Kidney glomerular epithelial cell (primary cell): ENCODE measurements around the gene ARMC9.
"Not testable (repeated sequence)": the region's sequence is repeated elsewhere in the genome, so short reads cannot be mapped to it uniquely, and the experiment has no call there.

Source experiments
- DNase-seq: peaks from one replicate; lab custom pipeline; 2025; lab: John Stamatoyannopoulos, UW

ARMC9 gene

DNA sequence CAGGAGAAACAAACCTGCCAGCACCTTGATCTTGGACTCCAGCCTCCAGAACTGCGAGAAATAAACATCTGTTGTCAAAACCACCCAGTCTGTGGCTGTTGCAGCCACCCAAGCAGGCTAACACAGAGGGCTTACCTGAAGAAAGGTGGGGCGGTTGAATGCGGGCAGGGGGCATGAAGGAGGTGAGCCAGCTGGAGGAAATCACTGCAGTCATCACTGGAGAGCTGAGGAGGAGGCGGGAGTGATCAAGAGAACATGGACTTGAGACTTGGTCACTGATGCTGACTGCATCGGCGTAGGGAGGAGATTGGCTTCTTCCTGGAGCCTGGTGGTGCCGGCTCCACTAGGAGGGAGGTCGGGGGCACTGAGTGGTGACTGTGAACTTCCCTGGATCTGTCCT is 14.6 kb upstream of the ARMC9 start:
- no peak for DNase-seq

DNA sequence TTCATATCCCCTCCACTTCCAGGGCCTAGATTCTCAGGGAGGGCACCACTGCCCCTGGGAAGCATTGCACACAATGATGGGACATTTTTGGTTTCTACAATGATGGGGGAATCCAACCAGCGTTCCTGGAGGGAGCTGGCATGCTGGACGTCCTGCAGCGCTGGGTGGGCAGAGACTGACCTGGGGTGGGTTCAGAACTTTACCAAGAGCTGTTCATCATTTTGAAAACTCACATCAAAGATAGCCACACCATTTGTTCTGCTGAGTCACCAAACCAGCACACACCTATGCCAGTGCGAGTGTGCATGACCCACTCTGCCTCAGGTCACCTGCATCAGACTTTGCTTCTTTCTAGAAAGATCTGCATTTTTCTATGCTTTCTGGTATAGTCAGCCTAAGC is 14.1 kb upstream of the ARMC9 start:
- no peak for DNase-seq

DNA sequence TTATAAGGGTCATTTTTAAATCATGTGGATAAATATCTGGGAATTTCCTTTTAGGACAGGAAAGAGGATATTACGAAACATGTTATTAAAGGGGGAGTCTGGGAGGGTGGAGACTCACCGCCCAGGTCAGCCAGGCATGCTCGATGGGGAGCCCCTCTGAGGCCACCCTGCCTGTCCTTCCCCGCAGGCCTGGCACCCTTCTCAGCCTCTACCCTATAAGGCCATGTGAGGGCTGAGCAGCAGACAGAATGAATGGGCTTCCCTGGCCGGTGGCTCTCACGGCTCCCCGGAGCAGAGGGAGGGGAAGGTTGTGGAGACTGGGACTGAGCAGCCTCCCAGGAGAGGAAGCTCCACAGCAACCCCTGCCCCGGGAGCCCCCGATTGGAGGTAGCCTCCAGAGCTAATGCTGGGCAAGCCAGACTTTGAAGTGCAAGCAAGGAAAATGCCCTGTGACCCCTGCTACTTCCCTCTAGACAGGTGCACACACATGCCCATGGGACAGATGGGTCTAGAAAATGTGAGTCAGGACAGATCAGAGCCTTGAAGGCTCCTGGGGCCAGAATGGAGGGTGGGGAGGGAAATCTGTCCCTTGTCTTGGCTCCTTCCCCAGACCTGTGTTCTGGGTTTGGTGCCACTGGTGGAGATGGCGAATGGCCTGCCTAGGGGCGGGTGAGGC is 13.2 kb upstream of the ARMC9 start:
- no peak for DNase-seq

DNA sequence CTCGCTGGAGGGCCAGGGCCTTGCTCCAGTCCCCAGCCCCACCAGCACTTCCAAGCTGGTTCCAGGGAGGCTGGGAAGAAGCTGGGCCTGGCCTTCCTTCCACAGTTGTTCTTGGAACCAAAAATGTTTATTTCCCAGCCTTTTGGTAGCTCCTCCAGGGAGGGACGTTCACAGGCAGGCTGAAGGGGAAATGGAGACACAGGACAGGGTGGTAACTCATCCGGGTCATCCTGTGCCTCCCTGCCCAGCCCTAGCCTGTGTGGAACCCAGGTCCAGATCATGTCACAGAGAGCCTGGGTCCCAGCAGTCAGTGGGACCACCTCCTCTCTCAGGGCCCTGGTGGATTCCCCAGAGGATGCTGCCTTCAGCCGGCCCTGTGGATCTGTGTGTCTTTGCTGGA is 12.5 kb upstream of the ARMC9 start:
- no peak for DNase-seq

DNA sequence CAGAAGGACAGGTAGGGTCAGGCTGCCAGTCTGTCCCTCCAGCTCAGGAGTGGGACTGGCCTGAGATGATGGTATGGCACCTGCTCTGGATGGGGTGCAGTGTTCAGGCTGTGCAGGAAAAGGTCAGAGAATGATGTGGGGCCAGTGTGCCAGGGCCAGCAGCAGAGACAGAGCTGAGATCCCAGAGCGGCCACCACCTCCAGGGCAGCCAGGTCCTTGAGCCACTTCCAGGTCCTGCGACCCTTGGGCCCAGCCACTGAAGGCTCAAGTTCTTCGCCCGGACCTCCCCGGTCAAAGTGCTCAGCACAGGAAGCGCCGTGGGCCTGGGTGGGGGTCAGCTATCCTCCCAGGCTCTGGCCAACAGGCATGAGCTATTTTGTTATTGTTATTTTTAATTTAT is 12.1 kb upstream of the ARMC9 start:
- no peak for DNase-seq

DNA sequence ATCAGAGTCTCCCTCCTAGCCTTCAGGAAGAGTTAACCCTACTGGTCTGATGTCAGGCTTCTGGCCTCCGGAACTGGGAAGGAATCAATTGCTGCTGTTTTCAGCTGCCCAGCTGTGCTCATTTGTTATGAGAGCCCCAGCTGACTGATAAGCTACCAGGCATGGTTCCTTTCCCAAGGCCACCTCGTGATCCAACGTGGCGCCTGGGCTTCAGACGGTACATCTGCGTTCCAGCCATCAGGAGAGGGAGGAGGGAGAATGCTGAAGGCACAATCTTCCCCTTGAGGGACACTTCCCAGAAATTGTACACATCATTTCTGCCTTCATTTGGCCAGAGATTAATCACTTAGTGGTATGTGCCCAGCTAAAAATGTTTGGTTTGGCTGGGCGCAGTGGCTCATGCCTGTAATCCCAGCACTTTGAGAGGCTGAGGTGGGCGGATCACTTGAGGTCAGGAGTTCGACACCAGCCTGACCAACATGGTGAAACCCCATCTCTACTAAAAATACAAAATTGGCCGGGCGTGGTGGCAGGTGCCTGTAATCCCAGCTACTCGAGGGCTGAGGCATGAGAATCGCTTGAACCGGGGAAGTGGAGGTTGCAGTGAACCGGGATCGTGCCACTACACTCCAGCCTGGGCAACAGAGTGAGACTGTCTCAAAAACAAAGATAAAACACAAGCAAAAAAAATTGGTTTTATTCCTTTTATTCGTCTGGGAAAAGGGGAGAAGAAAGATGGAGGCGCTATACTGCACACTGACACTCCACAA is 10.5 kb upstream of the ARMC9 start:
- no peak for DNase-seq

DNA sequence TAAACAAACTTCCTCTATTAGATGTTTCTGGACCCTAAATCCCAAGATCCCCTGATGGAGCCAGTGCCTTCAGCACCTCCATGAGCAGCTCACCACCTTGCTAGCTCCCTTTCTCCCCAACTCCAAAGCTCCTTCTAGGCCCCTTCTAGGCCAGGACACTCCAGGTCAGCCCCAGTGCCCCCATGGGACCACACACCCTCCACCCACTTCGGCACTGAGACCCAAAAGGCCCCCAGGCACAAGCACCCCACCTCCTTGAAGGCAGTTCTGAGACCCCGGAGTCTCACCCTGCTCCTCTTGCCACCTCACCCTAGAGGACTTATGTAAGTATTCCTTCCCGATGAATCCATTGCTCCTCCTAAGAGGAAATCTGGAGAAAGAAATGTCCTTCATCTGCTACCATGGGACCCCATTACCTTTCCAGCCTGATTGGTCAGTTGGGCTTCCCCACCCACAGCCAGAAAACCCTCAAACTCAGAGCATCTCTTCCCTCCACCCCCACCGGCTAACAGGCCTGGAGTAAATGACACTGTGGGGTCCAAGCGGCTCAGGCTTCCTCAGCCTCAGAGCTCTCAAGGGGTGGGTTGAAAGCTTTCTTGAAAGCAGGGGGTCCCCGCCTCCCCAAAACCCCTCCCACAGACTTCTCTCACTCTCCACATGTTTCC is 9.8 kb upstream of the ARMC9 start:
- DNase-seq, result no peak

DNA sequence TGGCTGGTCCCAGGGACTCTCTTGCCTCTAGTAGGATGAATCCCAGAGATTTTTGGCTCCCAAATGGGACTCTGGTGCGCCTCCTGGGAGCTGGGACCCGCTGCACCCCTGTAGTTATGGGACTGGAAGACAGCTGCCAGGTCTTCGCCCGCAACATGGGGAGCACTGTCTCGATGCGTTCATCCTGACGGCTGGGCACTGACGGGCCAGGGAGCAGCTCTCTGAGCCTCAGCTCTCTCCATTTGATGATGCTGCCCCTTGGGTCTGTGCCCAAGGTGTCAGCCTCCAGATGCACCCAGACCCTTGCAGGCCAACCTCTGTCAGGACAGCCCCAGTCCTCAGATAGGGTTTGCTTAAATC is 9.3 kb upstream of the ARMC9 start:
- DNase-seq, result no peak

DNA sequence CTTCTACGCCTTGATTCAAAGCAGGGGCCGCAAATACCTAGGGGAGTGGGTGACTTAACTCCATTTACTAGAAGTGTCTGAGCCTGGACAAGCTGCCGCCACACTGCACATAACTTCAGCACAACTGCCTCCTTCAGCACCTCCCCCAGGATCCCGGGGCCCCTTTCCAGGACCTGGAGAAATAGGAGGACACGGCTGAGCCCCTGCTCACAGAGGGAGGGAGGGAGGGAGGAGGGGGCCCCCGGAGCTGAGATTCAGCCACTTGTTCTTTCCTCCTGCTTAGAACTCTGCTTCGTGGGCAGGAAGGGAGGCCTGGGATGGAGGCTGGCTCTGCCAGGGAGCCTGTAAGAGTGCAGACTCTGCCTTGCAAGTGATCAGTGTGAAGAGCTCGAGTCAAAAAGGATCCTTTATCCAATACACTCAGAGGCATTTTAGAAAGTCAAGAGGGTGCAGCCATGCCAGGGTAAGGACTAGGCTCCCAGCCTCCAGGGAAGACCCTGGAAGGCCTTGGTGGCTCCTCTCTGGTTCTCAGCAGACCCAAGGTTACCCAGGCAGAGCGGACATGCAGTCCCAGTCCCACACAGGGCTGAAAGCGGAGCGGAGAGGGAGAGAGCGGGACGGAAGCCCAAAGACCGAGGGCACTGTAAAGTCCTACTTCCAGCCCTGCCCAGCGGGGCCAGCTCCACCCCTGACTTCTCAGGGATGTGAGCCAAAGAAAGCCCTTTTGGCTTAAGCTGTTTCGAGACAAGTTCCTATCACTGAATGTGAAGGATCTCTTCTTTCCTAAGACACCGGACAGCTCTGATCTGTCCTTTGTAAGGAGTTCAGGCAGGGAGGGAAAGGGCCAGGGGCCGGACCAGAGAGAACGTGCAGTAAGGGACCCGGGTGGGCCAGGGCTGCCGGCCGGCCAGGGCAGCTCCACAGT is 8.6 kb upstream of the ARMC9 start:
- no peak for DNase-seq

DNA sequence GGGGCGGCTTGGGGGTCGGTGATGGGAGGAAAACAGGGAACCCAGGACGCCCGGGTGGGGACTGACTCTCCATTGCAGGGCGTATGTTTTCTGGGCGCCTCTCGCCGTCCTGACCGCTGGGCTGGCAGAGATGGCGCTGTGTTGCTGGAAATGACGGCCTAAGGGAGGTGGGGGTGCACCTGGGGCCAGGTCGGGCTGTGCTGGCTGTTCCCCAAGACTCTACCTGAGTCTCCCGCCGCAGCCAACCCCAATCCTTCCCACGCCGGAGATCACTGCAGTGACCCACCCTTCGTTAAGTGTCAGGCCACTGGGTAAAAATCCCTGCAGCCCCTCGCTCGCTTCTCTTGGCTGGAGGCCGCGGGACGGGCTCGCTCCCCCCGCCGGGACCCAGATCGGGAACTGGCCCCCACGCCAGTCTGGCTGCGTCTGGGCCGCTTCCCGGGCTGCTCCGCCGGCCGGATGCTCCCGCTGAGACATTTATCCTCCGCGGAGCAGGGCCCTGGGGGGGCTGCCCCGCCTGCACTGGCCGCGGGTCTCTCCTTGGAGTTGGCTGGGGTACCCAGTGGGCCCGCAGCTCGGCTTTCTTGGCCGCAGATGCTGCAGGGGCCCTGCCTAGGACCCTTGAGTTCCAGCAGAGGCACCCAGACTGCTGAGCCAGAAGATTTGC is 7.8 kb upstream of the ARMC9 start:
- no peak for DNase-seq

DNA sequence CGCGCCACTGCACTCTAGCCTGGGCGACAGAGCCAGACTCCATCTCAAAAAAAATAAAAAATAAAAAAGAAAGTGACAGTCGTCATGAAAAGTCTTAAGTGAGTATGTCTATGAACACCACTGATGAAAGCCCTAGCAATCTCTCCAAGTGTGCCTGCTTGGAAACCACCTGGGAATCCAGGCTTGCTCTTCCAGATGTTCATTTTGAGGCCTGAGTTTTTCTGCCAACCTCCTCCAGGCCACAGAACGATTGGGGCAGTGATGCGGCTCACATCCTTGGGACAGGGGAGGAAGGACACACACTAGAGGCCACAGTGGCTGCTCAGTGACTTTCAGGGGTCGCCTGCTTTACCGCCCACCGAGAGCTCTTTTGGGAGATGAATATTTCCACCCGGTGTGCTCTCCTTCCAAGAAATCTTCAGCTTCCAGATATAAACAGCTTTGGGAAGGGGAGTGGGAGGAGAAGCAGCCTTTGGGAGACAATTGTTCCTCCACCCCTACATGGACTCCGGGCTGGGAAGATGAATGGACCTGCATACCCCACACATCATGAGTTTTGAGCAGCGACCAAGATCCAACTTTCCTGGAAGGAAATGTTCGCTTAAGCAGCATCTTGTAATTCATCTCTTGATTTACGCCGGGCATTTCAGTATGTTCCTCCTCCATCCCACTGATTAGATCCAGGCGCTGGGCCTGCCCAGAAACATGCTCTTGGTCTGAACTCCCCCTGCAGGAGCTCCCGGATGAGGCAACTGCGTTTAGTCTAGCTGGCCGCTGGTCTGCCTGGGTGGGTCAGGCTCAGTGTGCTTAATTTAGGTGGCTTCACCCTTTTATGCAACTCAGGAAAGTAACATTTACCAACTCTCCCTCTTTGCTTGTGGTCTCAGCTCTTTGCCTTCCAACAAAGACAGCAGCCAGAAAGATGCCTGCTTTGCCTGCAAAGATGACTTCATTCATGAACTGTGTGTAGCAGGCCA is 6.2 kb upstream of the ARMC9 start:
- peak; percentile 26 for DNase-seq

DNA sequence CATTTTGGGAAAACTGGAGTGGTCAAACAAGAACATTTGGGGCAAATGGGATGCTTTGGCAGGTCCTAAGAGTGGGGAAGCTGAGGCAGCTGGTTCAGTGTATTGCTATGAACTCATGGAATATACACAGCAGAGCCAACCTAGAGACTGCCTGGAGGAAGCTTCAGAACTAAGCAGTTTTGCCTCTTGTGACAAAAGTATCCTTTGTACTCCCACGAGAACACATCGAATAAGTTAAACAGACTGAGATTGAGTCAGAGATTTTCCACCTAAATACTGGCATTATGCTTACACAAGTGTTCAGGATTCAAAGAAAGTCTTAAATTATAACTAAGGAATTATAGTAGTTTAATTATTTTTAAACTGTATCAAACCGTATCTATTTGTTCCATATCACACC is 5.2 kb upstream of the ARMC9 start:
- no peak for DNase-seq

DNA sequence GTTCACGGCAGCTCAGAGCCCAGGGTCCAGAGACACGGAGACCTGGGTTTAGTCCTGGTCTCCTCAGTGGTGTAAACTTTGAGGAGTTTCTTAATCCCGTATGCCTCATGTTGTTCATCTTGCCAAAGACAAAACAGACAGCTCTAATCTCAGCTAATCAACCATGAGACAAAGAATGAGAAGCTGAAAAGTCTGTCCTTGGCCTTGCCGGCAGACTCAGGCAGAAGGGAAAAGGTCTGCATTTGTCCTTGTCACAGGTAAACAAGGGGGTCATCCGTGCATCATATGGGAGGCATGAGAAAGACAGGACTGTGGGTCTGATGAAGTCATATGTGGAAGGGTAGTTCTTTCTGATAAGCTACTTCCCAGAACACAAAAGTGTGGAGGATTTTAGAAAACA is 1.8 kb upstream of the ARMC9 start:
- DNase-seq, result no peak

DNA sequence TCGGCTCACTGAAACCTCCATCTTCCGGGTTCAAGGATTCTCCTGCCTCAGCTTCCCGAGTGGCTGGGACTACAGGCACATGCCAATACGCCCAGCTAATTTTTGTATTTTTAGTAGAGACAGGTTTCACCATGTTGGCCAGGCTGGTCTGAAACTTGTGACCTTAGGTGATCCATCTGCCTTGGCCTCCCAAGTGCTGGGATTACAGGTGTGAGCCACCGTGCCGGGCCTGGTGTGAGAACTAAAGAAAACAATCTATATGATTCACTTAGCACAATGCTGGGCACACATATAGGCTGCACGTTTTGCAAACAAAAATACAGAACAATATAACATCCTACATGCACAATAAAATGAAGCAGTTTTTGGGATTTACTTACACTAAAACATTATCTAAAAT is 1.2 kb upstream of the ARMC9 start:
- DNase-seq, result not testable (repeated sequence)

DNA sequence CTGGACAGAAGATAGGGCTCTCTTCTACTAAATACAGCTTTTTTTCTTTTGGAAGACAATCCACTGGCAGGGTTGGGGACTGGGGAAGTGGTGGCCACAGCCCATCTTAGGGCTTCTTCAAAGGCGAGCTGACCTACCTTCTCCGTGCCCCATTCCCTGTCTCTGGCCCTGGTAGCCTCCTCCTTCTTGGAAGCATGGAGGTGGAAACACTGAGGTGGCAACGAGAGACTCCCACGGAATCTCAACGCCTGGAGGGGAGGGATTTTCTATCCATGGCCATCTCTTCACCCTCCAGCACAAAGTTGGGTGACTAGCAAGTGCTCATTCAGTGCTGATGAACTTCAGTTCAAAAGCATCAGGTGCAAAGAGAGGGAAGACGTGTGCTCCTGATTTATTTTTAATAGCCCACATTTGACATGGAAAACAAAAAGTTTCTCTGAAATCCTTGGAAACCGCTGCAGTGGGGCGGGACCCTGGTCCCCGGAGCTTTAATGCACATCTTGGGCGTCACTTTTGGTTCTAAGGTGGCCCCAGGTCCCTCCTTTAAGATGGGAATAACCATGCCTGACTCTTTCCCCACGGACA is 633 bp upstream of the ARMC9 start:
- no peak for DNase-seq

DNA sequence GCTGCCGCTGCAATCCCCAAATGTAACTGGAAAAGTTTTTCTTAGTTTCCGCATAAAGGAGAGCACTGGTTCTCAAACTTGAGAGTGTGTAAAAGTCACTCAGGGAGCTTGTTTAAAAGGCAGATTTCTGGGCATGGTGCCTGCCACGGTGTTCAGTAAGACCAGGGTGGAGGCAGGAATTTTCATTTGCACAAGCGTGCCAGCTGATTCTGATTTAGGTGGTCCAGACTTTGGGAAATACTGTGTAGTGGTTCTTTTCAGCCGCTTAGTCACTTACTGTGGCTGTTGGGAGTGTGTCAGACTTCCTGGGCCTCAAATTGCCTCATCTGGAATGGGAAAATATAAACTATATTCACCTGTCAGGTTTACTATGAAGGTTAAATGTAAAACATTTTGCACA is 788 bp downstream of the ARMC9 start:
- peak; percentile 15 for DNase-seq

DNA sequence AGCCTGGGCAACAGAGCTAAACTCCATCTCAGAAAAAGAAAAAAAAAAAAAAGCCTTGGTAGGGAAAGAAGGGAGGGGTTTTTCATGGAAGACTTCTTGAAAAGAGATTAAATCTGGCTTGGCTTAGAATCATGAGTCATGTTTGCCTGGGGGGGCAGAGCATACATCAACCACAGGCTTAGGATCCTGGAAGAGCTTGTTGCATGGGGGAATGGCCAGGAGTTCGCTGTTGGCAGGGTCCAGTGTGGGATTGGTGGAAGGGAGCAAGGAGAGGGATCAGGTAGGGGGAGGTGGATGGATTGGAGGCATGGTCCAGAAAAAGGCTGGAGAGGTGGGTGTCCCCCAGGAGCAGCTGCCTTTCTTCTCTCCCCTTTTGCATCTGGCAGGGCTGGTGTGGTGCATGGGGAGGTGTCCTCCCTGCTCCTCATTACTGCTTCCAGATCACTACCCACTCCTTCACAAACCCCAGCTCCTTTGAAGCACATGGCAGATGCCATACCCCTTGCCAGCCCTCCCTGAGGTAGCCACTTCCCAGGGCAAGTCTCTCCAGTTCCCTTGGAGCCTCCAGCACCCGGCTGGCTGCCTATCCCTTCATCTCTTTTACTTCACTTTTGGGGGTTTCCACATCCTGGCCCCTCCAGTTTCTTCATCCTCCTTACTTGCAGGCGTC is 2.5 kb downstream of the ARMC9 start:
- DNase-seq, result no peak

DNA sequence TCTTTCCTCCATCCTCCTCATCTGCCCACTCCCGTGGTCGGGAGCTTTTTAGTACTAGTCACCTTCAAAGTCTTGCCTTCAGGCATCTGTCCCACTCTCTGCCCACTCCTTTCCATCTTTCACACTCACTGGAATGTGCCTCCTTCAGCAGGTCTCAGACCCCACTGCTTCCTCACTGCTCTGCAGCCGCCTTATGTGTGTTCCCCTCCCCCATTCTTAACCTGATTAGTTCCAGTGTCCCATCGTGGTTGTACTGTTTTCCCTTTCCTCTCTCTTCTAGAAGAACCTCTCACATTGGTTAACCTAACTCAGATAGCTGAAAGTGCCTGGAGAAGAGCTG is 3.0 kb downstream of the ARMC9 start:
- DNase-seq, result no peak

DNA sequence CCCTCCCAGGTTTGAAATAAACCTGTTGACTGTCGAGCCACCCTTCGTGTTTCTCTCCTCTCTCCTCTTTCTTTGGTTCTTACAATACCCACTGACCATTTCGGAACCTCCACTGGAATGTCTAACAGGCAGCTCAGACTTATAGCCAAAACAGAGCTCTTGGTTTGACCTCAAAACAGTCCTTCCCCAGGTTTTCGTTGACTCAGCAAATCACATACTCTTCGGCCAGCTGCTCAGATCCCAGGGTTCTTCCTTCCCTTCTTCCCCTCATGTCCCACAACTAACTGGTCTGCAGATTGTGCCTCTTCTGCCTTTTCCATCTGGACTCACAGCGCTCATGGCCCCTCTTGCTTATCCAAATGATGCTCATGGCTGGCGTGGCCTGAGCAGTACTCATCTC is 4.7 kb downstream of the ARMC9 start:
- DNase-seq, result no peak

DNA sequence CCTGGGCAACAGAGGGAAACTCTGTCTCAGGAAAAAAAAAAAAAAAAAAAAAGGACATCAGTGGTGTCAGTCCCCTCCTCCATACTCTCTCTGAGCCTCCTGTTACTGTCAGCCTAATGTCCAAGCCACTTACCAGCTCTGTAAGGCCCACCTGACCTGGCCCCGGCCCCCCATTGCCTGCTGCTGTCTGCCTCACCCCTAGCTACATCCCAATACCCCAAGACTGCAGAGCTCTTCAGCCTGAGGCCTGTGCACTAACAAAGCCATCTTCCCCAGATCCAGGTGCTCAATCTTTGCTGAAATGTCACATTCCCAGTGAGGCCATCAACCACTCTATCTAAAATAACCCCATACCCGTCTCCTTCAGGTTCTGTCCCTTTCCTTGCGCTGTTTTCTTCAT is 5.7 kb downstream of the ARMC9 start:
- DNase-seq, result no peak
